Stimulated activated naive CD8-positive, alpha-beta T cell treated with anti-CD3 and anti-CD28 coated beads, Interleukin-15, Interleukin-2, amounts not matched to agents 100 ng/mL and 50 ng/mL, for 24 hours (primary cell): ENCODE measurements around the gene NKAIN2.

Experiments
- H3K27ac Mint-ChIP-seq: one replicate; pipeline ENCODE4 v1.8.0; 2021; ENCODE audit warnings: mild to moderate bottlenecking, mixed read lengths
- H3K27me3 Mint-ChIP-seq: one replicate; pipeline ENCODE4 v1.8.0; 2021; ENCODE audit warnings: mixed read lengths
- H3K36me3 Mint-ChIP-seq: one replicate; pipeline ENCODE4 v1.8.0; 2021; ENCODE audit warnings: low read depth, mixed read lengths
- H3K4me1 Mint-ChIP-seq: one replicate; pipeline ENCODE4 v1.8.0; 2021; ENCODE audit warnings: low read depth, mixed read lengths
- H3K4me3 Mint-ChIP-seq: one replicate; pipeline ENCODE4 v1.8.0; 2021; ENCODE audit warnings: mild to moderate bottlenecking, mixed read lengths
- H3K9me3 Mint-ChIP-seq: one replicate; pipeline ENCODE4 v1.8.0; 2021; ENCODE audit warnings: mixed read lengths

The NKAIN2 gene

DNA sequence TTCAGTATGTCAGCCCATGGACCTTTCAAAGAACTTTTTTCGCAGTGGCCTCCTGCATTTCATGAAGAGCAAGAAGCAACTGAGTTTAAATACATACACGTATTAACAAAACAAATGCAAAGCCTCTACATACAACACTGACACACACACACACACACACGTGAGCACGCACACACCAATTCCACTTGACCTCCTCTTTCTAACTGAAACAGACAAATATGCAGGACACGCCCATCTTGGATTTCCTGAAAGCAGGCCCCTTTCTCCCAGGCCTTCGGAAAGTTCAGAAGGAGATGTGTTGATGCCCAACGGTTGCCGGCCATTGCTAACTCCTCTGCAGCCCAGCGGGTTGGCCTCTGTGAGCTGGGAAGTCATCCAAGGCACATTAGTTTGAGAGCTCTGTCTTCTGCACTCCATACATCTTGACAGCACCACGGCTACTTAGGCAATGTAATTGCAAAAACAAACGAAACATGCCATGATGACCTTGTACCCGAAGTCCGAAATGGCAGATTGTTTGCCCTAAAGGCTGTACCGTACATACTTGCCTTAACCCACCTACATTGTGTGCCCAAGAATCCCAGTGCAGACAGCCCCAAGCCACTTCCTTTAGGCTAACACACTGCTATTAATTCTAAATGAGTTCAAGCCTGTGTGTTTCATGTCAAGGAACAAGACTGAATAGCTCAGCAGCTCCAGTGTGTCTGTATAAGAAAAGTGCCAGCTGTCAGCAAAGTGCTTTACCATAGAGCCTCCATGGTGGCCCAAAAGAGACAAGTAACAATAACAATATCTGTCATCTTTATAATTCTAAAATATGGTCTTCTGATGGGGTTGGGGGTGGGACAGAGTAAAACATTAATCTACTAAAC lies 1019.8 kb downstream of the NKAIN2 start:
- Mint-ChIP-seq H3K4me1 (no peaks in the 10 kb centered on the region), H3K27ac (no peak overlapping the region)

GRCh38 chr6:124825564-124825963 lies 1021.9 kb downstream of the NKAIN2 start:
- Mint-ChIP-seq H3K4me3 (no peak overlapping the region), H3K9me3 (no peaks in the 10 kb centered on the region), H3K4me1 (no peaks in the 10 kb centered on the region), H3K36me3 (no peaks in the 10 kb centered on the region), H3K27me3 (no peaks in the 10 kb centered on the region), H3K27ac (no peak overlapping the region)

More for the DNA sequence above, 1019.8 kb downstream of the NKAIN2 start:
- Mint-ChIP-seq H3K36me3 (no peaks in the 10 kb centered on the region), H3K9me3 (no peaks in the 10 kb centered on the region), H3K27me3 (no peaks in the 10 kb centered on the region), H3K4me3 (no peak overlapping the region)

DNA sequence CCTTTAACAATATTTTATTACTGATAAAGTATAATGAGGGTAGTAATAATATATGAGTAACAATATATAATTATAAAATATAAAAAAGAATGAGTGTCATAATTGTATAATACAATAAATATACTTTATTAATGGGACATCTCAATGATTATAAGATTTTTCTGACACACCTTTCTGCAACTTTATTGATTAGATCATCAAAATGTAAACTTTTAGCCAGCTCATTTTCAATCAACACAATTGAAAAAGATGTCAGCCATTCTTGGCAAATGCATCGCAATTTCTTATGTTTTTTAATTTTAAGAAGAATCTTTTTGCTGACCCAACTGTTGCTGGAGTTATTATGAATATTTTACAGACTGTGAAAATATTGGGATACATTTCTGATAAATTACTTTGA lies 1026.2 kb downstream of the NKAIN2 start:
- Mint-ChIP-seq H3K9me3 (no peaks in the 10 kb centered on the region), H3K4me1 (no peaks in the 10 kb centered on the region), H3K27ac (no peak overlapping the region), H3K4me3 (no peak overlapping the region), H3K27me3 (no peaks in the 10 kb centered on the region), H3K36me3 (no peaks in the 10 kb centered on the region)

- Mint-ChIP-seq H3K9me3 (no peaks in the 10 kb centered on the region), H3K36me3 (no peaks in the 10 kb centered on the region), H3K4me1 (no peaks in the 10 kb centered on the region), H3K4me3 (no peak overlapping the region), H3K27me3 (no peaks in the 10 kb centered on the region), H3K27ac (no peak overlapping the region)
Observed at GRCh38 chr6:124830506-124830905, 1026.8 kb downstream of the NKAIN2 start.

DNA sequence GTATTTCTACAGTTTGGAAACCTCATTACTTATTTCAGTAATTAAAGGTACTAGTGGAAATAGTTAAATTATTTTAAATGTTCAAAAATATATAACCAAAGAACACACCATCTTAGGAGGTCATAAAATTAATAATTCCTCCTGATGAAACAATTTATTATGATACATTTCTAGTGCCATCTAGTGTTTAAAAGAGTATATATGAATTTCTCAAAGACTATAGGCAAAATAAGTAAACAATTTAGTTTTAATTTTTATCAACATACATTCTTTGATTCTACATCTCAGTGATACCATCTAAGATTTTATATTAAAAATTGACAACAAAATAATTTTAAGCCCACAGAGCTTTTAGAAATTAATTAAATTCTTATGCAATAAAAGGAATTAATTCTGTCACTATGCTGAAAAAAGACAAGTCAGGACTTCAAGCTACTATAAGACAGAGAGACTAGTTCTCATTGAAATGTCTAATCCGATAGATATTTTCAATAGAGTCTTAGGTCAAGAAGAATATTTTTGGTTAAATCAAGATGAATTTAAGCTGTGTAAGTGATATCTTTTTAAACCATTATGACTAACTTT lies 1050.8 kb downstream of the NKAIN2 start:
- H3K4me3 Mint-ChIP-seq, result no peak overlapping the region
- H3K36me3 Mint-ChIP-seq, result no peaks in the 10 kb centered on the region
- H3K4me1 Mint-ChIP-seq, result no peaks in the 10 kb centered on the region
- no peaks in the 10 kb centered on the region for H3K27me3 Mint-ChIP-seq
- H3K9me3 Mint-ChIP-seq, result no peaks in the 10 kb centered on the region
- H3K27ac Mint-ChIP-seq, result no peak overlapping the region

GRCh38 chr6:124857746-124858145 lies 1054.1 kb downstream of the NKAIN2 start:
- Mint-ChIP-seq H3K4me3 (no peak overlapping the region), H3K36me3 (no peaks in the 10 kb centered on the region), H3K27ac (no peak overlapping the region), H3K9me3 (no peaks in the 10 kb centered on the region), H3K4me1 (no peaks in the 10 kb centered on the region), H3K27me3 (no peaks in the 10 kb centered on the region)

GRCh38 chr6:124858564-124858963 lies 1054.9 kb downstream of the NKAIN2 start:
- H3K9me3 Mint-ChIP-seq, result no peaks in the 10 kb centered on the region
- no peak overlapping the region for H3K4me3 Mint-ChIP-seq
- no peaks in the 10 kb centered on the region for H3K27me3 Mint-ChIP-seq
- H3K27ac Mint-ChIP-seq, result no peak overlapping the region
- H3K4me1 Mint-ChIP-seq, result no peaks in the 10 kb centered on the region
- no peaks in the 10 kb centered on the region for H3K36me3 Mint-ChIP-seq

- Mint-ChIP-seq H3K27ac (no peak overlapping the region), H3K27me3 (no peaks in the 10 kb centered on the region), H3K36me3 (no peaks in the 10 kb centered on the region), H3K4me1 (no peaks in the 10 kb centered on the region), H3K9me3 (no peaks in the 10 kb centered on the region), H3K4me3 (no peak overlapping the region)
Observed at GRCh38 chr6:124859366-124859765, 1055.7 kb downstream of the NKAIN2 start.

DNA sequence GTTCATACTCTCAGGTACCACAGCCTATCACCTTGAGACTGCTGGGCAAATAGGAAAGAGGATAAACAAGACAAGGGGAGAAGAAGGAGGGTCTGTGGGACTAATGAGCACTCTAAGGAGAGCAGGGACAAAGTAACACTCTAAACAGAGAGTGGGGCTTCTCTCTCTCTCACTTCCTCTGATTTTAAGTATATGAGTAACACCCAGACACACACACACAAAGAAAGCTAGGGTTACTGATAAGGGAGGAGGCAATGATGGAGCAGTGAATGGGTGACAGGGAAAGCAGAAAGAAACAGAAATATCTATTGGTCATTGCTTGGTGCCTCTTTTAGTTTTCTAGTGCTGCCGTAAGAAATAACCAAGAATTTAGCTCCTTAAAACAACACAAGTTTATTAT lies 1062.4 kb downstream of the NKAIN2 start:
- no peaks in the 10 kb centered on the region for H3K27me3 Mint-ChIP-seq

GRCh38 chr6:124867121-124867520 lies 1063.5 kb downstream of the NKAIN2 start:
- Mint-ChIP-seq H3K27me3 (no peaks in the 10 kb centered on the region), H3K4me1 (no peaks in the 10 kb centered on the region), H3K9me3 (no peaks in the 10 kb centered on the region), H3K36me3 (no peaks in the 10 kb centered on the region), H3K27ac (no peak overlapping the region), H3K4me3 (no peak overlapping the region)

More for the DNA sequence above, 1062.4 kb downstream of the NKAIN2 start:
- H3K4me3 Mint-ChIP-seq, result no peak overlapping the region
- H3K4me1 Mint-ChIP-seq, result no peaks in the 10 kb centered on the region
- no peaks in the 10 kb centered on the region for H3K9me3 Mint-ChIP-seq
- no peaks in the 10 kb centered on the region for H3K36me3 Mint-ChIP-seq
- no peak overlapping the region for H3K27ac Mint-ChIP-seq

GRCh38 chr6:124868481-124868880 lies 1064.8 kb downstream of the NKAIN2 start:
- Mint-ChIP-seq H3K27ac (no peak overlapping the region), H3K4me1 (no peaks in the 10 kb centered on the region), H3K36me3 (no peaks in the 10 kb centered on the region), H3K9me3 (no peaks in the 10 kb centered on the region), H3K27me3 (no peaks in the 10 kb centered on the region), H3K4me3 (no peak overlapping the region)

DNA sequence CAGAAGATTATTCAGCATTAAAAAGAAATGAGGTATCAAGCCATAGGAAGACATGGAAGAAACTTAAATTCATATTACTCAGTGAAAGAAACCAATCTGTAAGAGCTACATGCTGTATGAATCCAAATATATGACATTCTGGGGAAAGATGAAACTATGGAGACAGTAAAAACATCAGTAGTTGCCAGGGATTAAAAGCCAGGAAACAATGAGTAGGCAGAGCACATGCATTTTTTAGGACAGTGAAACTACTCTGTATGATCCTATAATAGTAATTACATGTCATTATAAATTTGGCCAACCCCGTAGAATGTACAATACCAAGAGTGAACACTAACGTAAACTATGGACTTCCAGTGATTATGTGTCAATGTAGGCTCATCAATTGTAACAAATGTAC lies 1065.8 kb downstream of the NKAIN2 start:
- Mint-ChIP-seq H3K27me3 (no peaks in the 10 kb centered on the region), H3K36me3 (no peaks in the 10 kb centered on the region), H3K9me3 (no peaks in the 10 kb centered on the region), H3K4me3 (no peak overlapping the region), H3K27ac (no peak overlapping the region), H3K4me1 (no peaks in the 10 kb centered on the region)

DNA sequence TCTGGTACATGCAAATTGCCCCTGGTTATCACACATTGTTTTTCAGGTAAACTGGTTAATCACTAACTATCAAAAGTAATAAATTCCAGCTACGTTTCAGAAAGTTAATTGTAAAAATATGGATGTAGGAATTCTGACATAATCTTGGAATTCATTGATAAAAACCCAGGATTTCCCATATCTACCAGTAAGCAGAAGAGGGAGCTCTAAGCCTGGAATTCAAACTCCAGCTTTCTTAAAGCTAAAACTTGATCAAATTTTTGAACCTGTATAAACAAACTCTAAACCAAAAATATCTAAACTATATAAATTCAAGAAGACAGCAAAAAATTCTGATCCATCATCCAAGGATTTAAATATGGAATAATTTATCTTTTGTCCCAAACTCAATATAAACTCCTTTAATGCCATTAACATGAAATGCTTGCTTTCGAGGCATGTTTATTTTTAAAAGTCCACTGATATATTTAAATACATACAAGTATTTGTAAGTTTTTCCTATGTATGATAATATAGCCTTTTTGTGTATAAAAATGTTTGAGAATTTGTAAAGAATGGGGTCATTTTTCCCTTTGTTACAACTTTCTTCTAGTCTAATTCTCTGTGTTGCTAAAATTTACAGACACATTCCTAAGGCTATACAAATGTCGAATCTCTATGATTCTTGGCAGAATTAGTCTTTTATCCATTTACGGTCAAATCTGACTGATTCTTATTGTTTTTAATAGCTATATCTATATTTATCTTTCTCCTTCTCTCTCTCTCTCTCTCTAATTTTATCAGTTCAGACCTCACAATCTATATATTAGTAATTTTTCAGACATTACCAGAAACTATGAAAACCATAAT lies 1067.2 kb downstream of the NKAIN2 start:
- H3K9me3 Mint-ChIP-seq, result no peaks in the 10 kb centered on the region
- no peaks in the 10 kb centered on the region for H3K36me3 Mint-ChIP-seq
- H3K4me1 Mint-ChIP-seq, result no peaks in the 10 kb centered on the region
- H3K27ac Mint-ChIP-seq, result no peak overlapping the region
- H3K4me3 Mint-ChIP-seq, result no peak overlapping the region
- no peaks in the 10 kb centered on the region for H3K27me3 Mint-ChIP-seq

GRCh38 chr6:124872361-124873065 lies 1068.8 kb downstream of the NKAIN2 start:
- Mint-ChIP-seq H3K9me3 (no peaks in the 10 kb centered on the region), H3K4me3 (no peak overlapping the region), H3K36me3 (no peaks in the 10 kb centered on the region), H3K27me3 (peaks cover 2% of the 10 kb centered on the region), H3K27ac (no peak overlapping the region), H3K4me1 (no peaks in the 10 kb centered on the region)

DNA sequence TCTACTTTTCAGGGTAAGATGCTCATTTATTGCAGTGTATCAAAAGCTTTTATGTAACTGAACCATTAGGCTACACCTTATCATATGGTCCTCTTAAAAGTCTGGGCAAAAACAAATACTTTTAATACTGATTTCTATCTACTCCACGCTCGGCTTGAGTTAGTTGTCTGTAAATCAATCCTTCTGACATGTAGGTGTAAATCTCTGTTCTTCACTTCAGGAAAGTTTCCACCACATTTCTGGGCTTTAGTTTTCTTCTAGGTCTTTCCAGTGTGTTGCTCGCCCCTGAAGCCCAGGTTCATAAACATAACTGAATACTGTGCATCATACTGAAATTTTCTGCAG lies 1069.4 kb downstream of the NKAIN2 start:
- Mint-ChIP-seq H3K27ac (no peak overlapping the region), H3K4me1 (no peaks in the 10 kb centered on the region), H3K9me3 (no peaks in the 10 kb centered on the region), H3K4me3 (no peak overlapping the region), H3K27me3 (peaks cover 7% of the 10 kb centered on the region), H3K36me3 (no peaks in the 10 kb centered on the region)
